ENCODE data around the gene GPR101. TPM values are rescaled to one million over a fixed set of nuclear protein-coding genes. Genes with fewer than 3 reads are reported as not detected.

GPR101 gene
- total and polyA plus RNA-seq, 2 donors (not counting 1 experiment from before 2014, with no cell fraction given) = 0.07 TPM; not detected in 1

DNA sequence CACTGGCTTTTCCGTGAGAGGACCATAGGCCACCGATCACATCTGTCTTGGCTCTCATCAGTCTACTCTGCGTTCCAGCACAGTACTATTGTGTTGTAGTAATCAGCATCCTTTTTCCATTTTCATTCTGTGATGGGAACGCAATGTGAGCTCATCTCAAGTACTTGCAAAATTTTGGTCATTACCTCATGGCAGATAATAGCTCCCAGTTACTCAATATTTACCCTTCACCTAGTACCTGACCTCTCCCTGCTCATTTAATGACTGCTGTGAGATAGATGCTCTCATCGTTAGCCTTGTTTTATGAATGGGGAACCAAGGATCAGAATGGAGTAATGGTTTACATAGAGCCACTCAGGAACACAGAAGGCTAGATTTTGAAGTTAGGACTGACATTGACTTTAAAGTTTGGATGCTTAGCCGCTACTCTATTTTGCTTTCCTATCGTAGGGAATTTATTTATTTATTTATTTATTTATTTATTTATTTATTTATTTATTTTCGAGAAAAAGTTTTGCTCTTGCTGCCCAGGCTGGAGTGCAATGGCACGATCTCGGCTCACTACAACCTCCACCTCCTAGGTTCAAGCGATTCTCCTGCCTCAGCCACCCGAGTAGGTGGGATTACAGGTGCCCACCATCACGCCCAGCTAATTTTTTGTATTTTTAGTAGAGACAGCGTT lies 6.5 kb upstream of the GPR101 start:
- 100% methylated on average over 1 of the region's 14 CpGs for WGBS (ENCODE audit: insufficient coverage)
- no peak for ATAC-seq (ENCODE audit: low read depth)
- Mint-ChIP-seq H3K4me1 (no peaks in the 10 kb centered on the region), H3K9me3 (ENCODE audit: insufficient read depth) (no peaks in the 10 kb centered on the region), H3K4me3 (no peak overlapping the region), H3K27ac (no peak overlapping the region), H3K27me3 (peaks cover 10% of the 10 kb centered on the region)
- H3K9me3 ChIP-seq (ENCODE audit: control extremely low read depth in 1 of 3, control insufficient read depth in 2 of 3, insufficient read depth in 1 of 3, low read length in 2 of 3) = no peaks in the 10 kb centered on the region
- H3K27ac ChIP-seq (ENCODE audit: low read length in 2 of 2) = no peak overlapping the region
- no peaks in the 10 kb centered on the region for H4K20me1 ChIP-seq (ENCODE audit: control insufficient read depth, insufficient read depth, low read length, poor library complexity, severe bottlenecking)
- ChIA-PET POLR2A (no interaction called here), CTCF (no interaction called here)
- H3K4me2 ChIP-seq (replicated peaks; ENCODE audit: low read depth, low read length, poor library complexity, severe bottlenecking) = no peak overlapping the region
- H3K4me3 ChIP-seq (ENCODE audit: control extremely low read depth in 1 of 5, extremely low read depth in 1 of 5, insufficient read depth in 1 of 5, low read depth in 2 of 5, low read length in 4 of 5) = no peak overlapping the region
- DNase-seq = no peak
- no peak overlapping the region for H3K9ac ChIP-seq (ENCODE audit: low read length)
- TF ChIP-seq EZH2 (IDR thresholded peaks at IDR 0.05; ENCODE audit: borderline replicate concordance, insufficient read depth, low read depth, low read length, poor library complexity, severe bottlenecking) = no peak
- TF ChIP-seq, protein P1, sequence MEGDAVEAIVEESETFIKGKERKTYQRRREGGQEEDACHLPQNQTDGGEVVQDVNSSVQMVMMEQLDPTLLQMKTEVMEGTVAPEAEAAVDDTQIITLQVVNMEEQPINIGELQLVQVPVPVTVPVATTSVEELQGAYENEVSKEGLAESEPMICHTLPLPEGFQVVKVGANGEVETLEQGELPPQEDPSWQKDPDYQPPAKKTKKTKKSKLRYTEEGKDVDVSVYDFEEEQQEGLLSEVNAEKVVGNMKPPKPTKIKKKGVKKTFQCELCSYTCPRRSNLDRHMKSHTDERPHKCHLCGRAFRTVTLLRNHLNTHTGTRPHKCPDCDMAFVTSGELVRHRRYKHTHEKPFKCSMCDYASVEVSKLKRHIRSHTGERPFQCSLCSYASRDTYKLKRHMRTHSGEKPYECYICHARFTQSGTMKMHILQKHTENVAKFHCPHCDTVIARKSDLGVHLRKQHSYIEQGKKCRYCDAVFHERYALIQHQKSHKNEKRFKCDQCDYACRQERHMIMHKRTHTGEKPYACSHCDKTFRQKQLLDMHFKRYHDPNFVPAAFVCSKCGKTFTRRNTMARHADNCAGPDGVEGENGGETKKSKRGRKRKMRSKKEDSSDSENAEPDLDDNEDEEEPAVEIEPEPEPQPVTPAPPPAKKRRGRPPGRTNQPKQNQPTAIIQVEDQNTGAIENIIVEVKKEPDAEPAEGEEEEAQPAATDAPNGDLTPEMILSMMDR (IDR thresholded peaks at IDR 0.05) = no peak
- H3K27me3 ChIP-seq (replicated peaks in 1 of 4; ENCODE audit: control extremely low read depth in 1 of 4, control insufficient read depth in 3 of 4, insufficient read depth in 4 of 4, low read length in 3 of 4) = peaks cover 0 to 2% (median 0%) of the 10 kb centered on the region in 4 experiments
- H3K36me3 ChIP-seq (replicated peaks in 1 of 2; ENCODE audit: control extremely low read depth in 1 of 2, control insufficient read depth in 1 of 2, extremely low read depth in 1 of 2, insufficient read depth in 2 of 2, low read length in 1 of 2) = no peaks in the 10 kb centered on the region
- no peaks in the 10 kb centered on the region for H3K79me2 ChIP-seq (ENCODE audit: control insufficient read depth, insufficient read depth, low read length)
- no peak overlapping the region for H2AFZ ChIP-seq (ENCODE audit: insufficient read depth, low read depth, low read length, poor library complexity, severe bottlenecking)
- H3K4me1 ChIP-seq (ENCODE audit: control insufficient read depth in 2 of 2, insufficient read depth in 2 of 2, low read length in 2 of 2) = no peaks in the 10 kb centered on the region
- intact Hi-C loops (cut with micrococcal nuclease) = no loop called here

DNA sequence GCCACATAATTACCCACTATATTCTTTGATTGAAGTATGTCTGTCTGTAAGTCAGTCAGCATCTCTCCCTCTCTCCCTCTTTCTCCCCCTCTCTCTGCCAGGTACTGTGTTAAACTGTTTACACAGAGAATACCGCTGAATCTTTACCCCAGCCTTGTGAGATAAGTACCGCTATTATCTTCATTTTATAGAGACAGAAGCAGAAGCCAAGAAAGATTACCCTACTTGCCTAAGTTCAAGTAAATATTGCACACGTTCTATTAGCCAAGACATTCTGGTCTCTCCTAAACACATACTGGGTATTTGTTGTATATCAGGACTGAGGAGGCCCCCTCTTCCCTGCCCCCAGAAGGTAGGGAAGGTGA lies 695 bp upstream of the GPR101 start:
- WGBS (ENCODE audit: insufficient coverage) = no CpG with 5 or more reads among the region's 3 CpGs
- H3K4me1 Mint-ChIP-seq = peaks cover 8% of the 10 kb centered on the region
- Histone ChIP-seq H3K9ac (ENCODE audit: low read length) (no peak overlapping the region), H3K79me2 (ENCODE audit: control insufficient read depth, insufficient read depth, low read length) (no peaks in the 10 kb centered on the region), H3K4me2 (replicated peaks; ENCODE audit: low read depth, low read length, poor library complexity, severe bottlenecking) (no peak overlapping the region), H3K36me3 (replicated peaks in 1 of 2; ENCODE audit: control extremely low read depth in 1 of 2, control insufficient read depth in 1 of 2, extremely low read depth in 1 of 2, insufficient read depth in 2 of 2, low read length in 1 of 2) (no peaks in the 10 kb centered on the region), H3K27ac (ENCODE audit: low read length in 2 of 2) (no peak overlapping the region), H3K4me1 (ENCODE audit: control insufficient read depth in 2 of 2, insufficient read depth in 2 of 2, low read length in 2 of 2) (peaks cover 15 to 22% of the 10 kb centered on the region in 2 donors), H3K27me3 (replicated peaks in 1 of 4; ENCODE audit: control extremely low read depth in 1 of 4, control insufficient read depth in 3 of 4, insufficient read depth in 4 of 4, low read length in 3 of 4) (peaks cover 0 to 29% (median 10%) of the 10 kb centered on the region in 4 experiments), H3K4me3 (ENCODE audit: control extremely low read depth in 1 of 5, extremely low read depth in 1 of 5, insufficient read depth in 1 of 5, low read depth in 2 of 5, low read length in 4 of 5) (no peak overlapping the region), H2AFZ (ENCODE audit: insufficient read depth, low read depth, low read length, poor library complexity, severe bottlenecking) (no peak overlapping the region), H3K9me3 (ENCODE audit: control extremely low read depth in 1 of 3, control insufficient read depth in 2 of 3, insufficient read depth in 1 of 3, low read length in 2 of 3) (no peaks in the 10 kb centered on the region), H4K20me1 (ENCODE audit: control insufficient read depth, insufficient read depth, low read length, poor library complexity, severe bottlenecking) (no peaks in the 10 kb centered on the region)
- H3K27ac Mint-ChIP-seq = no peak overlapping the region
- H3K27me3 Mint-ChIP-seq = peaks cover 32% of the 10 kb centered on the region
- no peaks in the 10 kb centered on the region for H3K9me3 Mint-ChIP-seq (ENCODE audit: insufficient read depth)
- peak overlapping the region; percentile 35 for H3K4me3 Mint-ChIP-seq
- intact Hi-C loops (cut with micrococcal nuclease) = no loop called here
- ATAC-seq (ENCODE audit: low read depth) = no peak
- POLR2A ChIA-PET = no interaction called here
- CTCF ChIA-PET = no interaction called here
- DNase-seq = no peak
- TF ChIP-seq EZH2 (IDR thresholded peaks at IDR 0.05; ENCODE audit: borderline replicate concordance, insufficient read depth, low read depth, low read length, poor library complexity, severe bottlenecking) = no peak
- TF ChIP-seq, protein P1 (IDR thresholded peaks at IDR 0.05) = no peak
